ENCODE measurements around the gene ADARB1. TPM values are rescaled to one million over a fixed set of nuclear protein-coding genes. Genes with fewer than 3 reads are reported as not detected.

ADARB1 gene
- total and polyA plus RNA-seq, 2 of the 4 experiments (the other 2 are of a cell fraction): 39.8 to 47.3 TPM

DNA sequence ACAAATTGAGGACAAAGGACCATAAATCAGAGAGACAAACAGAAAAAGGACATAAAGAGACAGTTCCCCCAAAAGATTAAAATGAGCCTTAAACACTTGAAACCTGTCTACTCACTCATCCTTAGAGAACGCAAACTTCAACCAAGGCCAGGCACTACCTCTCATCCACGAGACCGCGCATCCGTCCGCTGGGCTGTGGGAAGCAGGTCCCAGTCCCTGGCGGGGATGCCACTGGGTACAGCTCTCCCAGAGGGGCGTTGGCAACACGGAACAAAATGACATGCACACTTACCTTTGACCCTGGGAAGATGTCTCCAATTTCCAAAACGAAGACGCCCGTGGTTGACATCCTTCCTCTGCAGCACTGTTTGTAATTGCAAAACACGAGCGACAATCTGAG is 16.5 kb upstream of the ADARB1 start:
- CTCF ChIA-PET: no interaction called here
- intact Hi-C loops (cut with micrococcal nuclease): no loop called here

More for the DNA sequence above, 16.5 kb upstream of the ADARB1 start:
- no peak overlapping the region for H3K14ac ChIP-seq (replicated peaks; ENCODE audit: low read depth, low read length)
- H2AK5ac ChIP-seq (ENCODE audit: low read depth, low read length): peak overlapping the region; percentile 76; the same call in 1 of the 2 replicates
- H2BK15ac ChIP-seq (ENCODE audit: low read depth, low read length): no peak overlapping the region
- H3K9me3 ChIP-seq (ENCODE audit: control insufficient read depth, insufficient read depth, low read length): peaks cover 2% of the 10 kb centered on the region
- no peak for DNase-seq
- peaks cover 17% of the 10 kb centered on the region for H3K4me1 ChIP-seq (ENCODE audit: control insufficient read depth, insufficient read depth, low read length)
- 0 out of 2 replicates have a peak overlapping the region, but pooled peaks have one; percentile 19 for H2BK120ac ChIP-seq (ENCODE audit: low read depth, low read length)
- H3K9ac ChIP-seq (ENCODE audit: low read depth, low read length): no peak overlapping the region
- dilution Hi-C loops (cut with HindIII; ENCODE audit: low sequenced_read_pairs, unreplicated experiment): no loop called here
- no peak overlapping the region for H2AFZ ChIP-seq (replicated peaks; ENCODE audit: low read length, poor library complexity)
- no peak overlapping the region for H2AK9ac ChIP-seq (replicated peaks; ENCODE audit: low read depth, low read length, poor library complexity)
- no peaks in the 10 kb centered on the region for H3K36me3 ChIP-seq (ENCODE audit: control insufficient read depth, insufficient read depth, low read length)
- H3K18ac ChIP-seq (ENCODE audit: low read depth, low read length): no peak overlapping the region
- 98% methylated on average over 6 of the region's 14 CpGs; no CpG with 5 or more reads in 1 of the 2 experiments for WGBS, 2 experiments (ENCODE audit: extremely low coverage in 2 of 2, insufficient read length in 1 of 2)
- no peak overlapping the region for H4K8ac ChIP-seq (ENCODE audit: low read depth in 2 of 2, low read length in 2 of 2)
- TF ChIP-seq, protein P1, sequence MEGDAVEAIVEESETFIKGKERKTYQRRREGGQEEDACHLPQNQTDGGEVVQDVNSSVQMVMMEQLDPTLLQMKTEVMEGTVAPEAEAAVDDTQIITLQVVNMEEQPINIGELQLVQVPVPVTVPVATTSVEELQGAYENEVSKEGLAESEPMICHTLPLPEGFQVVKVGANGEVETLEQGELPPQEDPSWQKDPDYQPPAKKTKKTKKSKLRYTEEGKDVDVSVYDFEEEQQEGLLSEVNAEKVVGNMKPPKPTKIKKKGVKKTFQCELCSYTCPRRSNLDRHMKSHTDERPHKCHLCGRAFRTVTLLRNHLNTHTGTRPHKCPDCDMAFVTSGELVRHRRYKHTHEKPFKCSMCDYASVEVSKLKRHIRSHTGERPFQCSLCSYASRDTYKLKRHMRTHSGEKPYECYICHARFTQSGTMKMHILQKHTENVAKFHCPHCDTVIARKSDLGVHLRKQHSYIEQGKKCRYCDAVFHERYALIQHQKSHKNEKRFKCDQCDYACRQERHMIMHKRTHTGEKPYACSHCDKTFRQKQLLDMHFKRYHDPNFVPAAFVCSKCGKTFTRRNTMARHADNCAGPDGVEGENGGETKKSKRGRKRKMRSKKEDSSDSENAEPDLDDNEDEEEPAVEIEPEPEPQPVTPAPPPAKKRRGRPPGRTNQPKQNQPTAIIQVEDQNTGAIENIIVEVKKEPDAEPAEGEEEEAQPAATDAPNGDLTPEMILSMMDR (conservative IDR thresholded peaks at IDR 0.05; ENCODE audit: low read depth, low read length): no peak
- TF ChIP-seq MAZ (IDR thresholded peaks at IDR 0.05; ENCODE audit: borderline replicate concordance, low read depth, low read length) (no peak), CEBPB (IDR thresholded peaks at IDR 0.05; ENCODE audit: low read depth, low read length) (no peak), SMC3 (IDR thresholded peaks at IDR 0.05; ENCODE audit: low read depth, low read length) (no peak), POLR2A (IDR thresholded peaks at IDR 0.05; ENCODE audit: low read depth, low read length) (no peak), MAFK (IDR thresholded peaks at IDR 0.05; ENCODE audit: low read depth, low read length) (no peak), RFX5 (IDR thresholded peaks at IDR 0.05; ENCODE audit: low read depth, low read length) (no peak), RAD21 (IDR thresholded peaks at IDR 0.05; ENCODE audit: low read length) (no peak), BHLHE40 (IDR thresholded peaks at IDR 0.05; ENCODE audit: low read depth, low read length) (no peak), MXI1 (IDR thresholded peaks at IDR 0.05; ENCODE audit: borderline replicate concordance, low read depth, low read length) (no peak), CHD1 (IDR thresholded peaks at IDR 0.05; ENCODE audit: low read depth, low read length) (no peak), NFE2L2 (IDR thresholded peaks at IDR 0.05; ENCODE audit: low read depth, low read length) (no peak), FOS (IDR thresholded peaks at IDR 0.05; ENCODE audit: low read depth, low read length) (no peak), RCOR1 (IDR thresholded peaks at IDR 0.05; ENCODE audit: insufficient replicate concordance, low read length) (no peak)
- TF ChIP-seq, protein P2, sequence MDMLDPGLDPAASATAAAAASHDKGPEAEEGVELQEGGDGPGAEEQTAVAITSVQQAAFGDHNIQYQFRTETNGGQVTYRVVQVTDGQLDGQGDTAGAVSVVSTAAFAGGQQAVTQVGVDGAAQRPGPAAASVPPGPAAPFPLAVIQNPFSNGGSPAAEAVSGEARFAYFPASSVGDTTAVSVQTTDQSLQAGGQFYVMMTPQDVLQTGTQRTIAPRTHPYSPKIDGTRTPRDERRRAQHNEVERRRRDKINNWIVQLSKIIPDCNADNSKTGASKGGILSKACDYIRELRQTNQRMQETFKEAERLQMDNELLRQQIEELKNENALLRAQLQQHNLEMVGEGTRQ (IDR thresholded peaks at IDR 0.05; ENCODE audit: low read depth, low read length): no peak
- TF ChIP-seq, protein P3, sequence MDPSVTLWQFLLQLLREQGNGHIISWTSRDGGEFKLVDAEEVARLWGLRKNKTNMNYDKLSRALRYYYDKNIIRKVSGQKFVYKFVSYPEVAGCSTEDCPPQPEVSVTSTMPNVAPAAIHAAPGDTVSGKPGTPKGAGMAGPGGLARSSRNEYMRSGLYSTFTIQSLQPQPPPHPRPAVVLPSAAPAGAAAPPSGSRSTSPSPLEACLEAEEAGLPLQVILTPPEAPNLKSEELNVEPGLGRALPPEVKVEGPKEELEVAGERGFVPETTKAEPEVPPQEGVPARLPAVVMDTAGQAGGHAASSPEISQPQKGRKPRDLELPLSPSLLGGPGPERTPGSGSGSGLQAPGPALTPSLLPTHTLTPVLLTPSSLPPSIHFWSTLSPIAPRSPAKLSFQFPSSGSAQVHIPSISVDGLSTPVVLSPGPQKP (IDR thresholded peaks at IDR 0.05; ENCODE audit: borderline replicate concordance, low read depth, low read length): no peak
- H2BK20ac ChIP-seq (ENCODE audit: low read depth, low read length): no peak overlapping the region; the same call in 1 of the 2 replicates
- H3K27ac ChIP-seq (ENCODE audit: insufficient read depth, low read length): no peak overlapping the region
- ATAC-seq (ENCODE audit: low read depth): no peak
- H3K9me1 ChIP-seq (ENCODE audit: insufficient read depth, low read length): peaks cover 11% of the 10 kb centered on the region
- no TSS peak for BruUV-seq (replicated peaks)
- in situ Hi-C loops (cut with MboI; ENCODE audit: low sequenced_read_pairs): no loop called here
- no peak overlapping the region for H3K4me3 ChIP-seq (ENCODE audit: insufficient read depth, low read depth, low read length)
- H3K79me1 ChIP-seq (ENCODE audit: low read depth in 1 of 2, low read length in 2 of 2): peaks cover 2 to 5% of the 10 kb centered on the region in 2 experiments; a peak in 3 of 4 replicates
- no peak overlapping the region for H2BK5ac ChIP-seq (ENCODE audit: low read depth, low read length, poor library complexity, severe bottlenecking)
- H4K20me1 ChIP-seq (ENCODE audit: insufficient read depth, low read length): no peaks in the 10 kb centered on the region
- H4K5ac ChIP-seq (ENCODE audit: low read depth, low read length): no peak overlapping the region
- H3K56ac ChIP-seq (ENCODE audit: extremely low read depth, insufficient read depth, low read length): no peak overlapping the region
- H4K91ac ChIP-seq (ENCODE audit: insufficient read depth, low read depth, low read length): peak overlapping the region; percentile 31; the same call in 1 of the 2 replicates
- H3K4me2 ChIP-seq (ENCODE audit: low read depth, low read length): no peak overlapping the region
- H3K4ac ChIP-seq (ENCODE audit: low read depth, low read length): no peak overlapping the region
- POLR2A ChIA-PET (ENCODE audit: unreplicated experiment): no interaction called here
- no peak overlapping the region for H3K23ac ChIP-seq (ENCODE audit: low read depth, low read length)
- H3K27me3 ChIP-seq (ENCODE audit: control insufficient read depth, insufficient read depth, low read length): no peaks in the 10 kb centered on the region

Data from IMR-90 (cell line).